Glomerular visceral epithelial cell (primary cell): ENCODE measurements around the gene CORIN.
A peak's percentile ranks its signal among the peaks of the same experiment; 100 is the strongest.

Source experiments
- DNase-seq: peaks from one replicate; pipeline ENCODE4 v3.0.0-alpha.2; 2016; ENCODE audit errors: extremely low spot score

The CORIN gene

DNA sequence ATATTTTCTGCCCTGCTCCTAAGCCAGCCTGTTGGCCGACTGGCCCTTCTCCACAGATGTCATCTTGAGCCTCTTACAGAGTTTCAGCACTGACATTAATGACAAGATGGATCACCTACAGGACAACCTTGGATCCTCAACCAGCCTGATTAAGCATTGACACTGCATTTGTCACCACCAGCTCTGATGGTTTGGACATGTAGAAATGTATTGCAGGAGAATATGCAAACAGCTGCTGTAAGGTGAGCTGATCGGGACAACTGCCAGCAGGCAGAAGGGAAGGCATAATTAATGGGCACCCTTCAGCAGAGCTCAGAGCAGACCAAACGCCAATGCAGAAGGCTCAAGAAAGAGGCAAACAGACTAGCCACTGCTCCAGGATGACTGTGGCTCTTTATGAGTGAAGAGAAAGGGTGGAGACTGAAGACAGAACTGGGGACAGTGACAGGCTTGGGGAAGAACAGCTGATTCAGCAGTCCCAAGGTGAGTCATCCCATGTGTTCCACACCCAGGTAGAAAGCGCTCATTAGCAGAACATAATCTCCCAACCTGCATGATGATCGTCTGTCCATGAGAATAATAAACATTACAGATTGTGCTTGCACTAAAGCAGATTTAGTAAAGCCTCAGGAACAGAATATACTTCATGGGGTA is 6.7 kb downstream of the CORIN start:
- no peak for DNase-seq

DNA sequence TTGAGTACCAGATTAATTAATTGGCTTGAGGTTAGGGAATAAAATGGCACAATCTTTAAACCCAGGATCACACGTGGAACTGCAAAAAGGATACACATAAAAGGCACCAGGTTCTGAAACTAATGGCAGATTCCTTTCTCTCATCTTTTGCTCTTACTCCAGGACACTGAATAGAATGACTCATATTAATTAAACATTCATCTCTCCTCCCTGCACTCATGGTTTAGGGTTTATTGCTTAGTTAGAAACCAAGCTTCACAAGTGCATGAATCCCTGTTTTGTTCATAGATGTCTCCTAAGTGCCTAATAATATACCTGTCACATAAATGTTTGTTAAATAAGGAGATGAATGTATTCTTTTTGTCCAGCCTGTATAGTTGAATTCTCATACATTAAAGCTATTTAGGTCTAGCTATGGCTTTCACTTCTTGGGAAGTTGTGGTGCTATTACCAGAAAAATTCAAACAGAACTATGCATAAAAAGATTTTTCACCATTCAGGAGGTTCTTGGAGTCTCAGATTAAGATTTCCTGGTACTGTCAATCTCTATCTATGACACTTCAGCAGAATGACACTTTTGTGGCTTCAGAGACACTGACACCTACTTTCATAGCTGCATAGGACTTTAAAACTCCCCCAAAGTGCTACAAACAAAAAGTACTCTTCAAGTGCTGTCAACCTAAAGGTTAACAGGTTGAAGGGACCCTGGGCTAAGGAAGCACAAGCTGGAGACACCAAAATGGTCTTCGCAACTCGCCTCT is 7.4 kb downstream of the CORIN start:
- no peak for DNase-seq

DNA sequence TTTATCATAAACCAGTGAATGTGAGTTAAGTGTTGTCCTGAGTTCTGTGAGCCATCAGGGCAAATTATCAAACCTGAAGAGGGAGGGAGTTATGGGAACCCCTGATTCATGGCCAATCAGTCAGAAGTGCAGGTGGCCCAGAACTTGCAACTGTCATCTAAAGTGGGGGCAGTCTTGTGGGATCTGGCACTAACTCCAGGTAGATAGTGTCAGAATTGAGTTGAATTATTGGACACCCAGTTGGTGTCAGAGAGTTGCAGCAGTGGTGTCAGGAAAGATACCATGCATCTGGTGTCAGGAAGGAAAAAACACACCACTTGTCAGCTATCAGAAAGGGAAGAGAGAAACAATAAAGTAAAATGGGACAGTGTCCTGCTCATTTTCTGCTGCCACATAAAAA is 8.4 kb downstream of the CORIN start:
- DNase-seq = no peak

DNA sequence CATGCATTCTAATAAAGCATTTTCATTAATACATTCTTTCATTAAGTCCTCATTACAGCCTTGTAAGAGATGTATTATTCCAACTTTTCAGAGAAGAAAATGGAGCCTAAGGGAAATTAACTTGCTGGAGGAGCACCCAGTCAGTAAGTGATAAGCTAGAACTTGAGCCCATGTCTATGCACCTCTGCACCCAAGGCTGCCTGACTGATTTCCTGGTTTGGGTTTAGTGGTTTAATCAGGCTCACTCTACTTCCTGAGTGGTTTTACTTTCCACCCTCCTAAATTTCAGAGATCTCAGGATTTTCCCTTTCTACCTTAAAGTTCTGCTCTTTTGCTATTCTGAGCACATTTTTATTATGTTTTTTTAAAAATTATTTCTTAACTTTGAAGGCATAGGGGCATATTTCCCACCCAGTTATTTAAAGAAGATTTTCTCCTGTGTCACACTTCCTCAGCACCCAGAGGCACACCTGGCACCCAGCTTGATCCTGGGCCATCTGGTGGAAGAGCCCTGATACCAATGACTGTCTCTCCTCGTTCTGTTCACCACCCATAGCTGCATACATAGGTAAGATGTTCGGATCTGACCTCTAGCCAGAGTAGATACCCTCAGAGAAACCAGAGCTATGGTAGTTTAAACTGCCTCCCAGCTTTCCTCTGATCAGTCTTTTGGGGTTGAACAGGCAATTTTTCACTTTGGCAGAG is 10.4 kb downstream of the CORIN start:
- DNase-seq = no peak

DNA sequence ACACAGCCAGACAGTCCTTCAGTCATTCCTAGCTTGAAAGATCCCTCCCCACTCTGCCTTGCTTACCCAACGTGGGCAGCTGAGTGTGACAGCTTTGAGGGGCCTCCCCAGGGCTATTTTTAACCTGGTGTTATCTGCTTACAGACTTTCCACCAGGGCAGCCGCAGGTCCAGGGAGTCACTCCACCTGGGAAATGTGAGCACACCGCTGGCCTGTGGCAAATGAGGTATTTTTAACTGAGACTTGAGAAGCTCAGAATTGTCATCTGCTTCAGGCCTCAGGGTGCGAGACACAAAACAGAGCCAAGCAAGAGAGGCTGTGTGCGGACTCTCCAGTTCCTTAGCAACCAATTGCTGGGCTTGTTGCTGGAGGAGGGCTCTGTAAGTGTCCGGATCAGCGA is 13.0 kb downstream of the CORIN start:
- DNase-seq = peak; percentile 4

DNA sequence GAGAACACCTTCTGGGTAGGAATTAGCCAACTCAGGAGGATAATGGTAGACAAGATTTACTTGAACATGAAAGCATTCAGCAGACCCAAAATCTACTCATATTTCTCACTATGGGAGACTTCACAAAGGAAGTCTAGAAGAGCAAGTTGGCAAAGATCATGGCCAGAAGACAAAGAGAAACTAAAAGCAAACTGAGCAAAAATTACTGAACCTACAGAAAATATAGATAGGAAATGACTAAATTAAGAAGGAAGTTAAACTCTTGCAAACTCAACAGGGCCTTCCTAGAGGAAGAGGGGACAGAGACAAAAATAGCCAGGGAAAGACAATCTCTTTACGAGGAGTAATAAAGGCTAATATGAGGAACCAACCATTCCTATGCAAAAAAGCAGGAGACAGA is 18.7 kb downstream of the CORIN start:
- DNase-seq = no peak

DNA sequence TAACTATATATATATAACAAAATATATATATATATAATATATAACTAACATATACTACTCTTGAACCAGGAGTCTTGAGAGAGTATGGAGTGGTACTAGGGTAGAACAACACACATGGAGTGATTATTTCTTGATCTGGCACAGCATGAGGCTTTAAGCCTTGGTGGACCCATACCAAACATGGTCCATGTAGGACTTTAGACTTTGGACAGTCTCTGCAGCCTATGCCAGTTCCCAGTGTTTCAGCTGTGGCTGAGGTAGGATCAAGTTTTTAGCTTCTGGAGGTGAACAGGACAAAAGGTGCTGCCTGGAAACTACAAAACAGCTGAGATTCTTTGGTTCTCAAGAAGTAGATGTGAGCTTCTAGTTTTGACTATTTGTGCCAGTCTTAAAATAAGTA is 20.6 kb downstream of the CORIN start:
- DNase-seq = no peak

DNA sequence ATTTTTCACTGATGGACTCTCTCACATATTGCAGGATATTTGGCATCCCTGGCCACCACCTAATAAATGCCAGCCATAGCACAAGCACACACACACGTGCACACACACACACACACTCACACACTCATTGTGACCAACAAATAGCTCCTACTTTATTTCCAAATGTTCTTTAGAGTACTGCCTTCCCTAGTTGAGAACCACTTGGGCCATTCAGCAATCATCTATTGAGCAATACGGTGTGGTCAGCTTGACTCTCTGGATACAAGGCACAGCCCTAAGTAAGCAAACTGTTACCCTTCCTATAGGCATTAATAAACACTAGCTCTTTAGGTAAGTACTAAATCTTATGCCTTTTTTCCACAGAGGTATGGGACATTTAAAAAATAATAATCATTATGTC is 21.1 kb downstream of the CORIN start:
- no peak for DNase-seq

DNA sequence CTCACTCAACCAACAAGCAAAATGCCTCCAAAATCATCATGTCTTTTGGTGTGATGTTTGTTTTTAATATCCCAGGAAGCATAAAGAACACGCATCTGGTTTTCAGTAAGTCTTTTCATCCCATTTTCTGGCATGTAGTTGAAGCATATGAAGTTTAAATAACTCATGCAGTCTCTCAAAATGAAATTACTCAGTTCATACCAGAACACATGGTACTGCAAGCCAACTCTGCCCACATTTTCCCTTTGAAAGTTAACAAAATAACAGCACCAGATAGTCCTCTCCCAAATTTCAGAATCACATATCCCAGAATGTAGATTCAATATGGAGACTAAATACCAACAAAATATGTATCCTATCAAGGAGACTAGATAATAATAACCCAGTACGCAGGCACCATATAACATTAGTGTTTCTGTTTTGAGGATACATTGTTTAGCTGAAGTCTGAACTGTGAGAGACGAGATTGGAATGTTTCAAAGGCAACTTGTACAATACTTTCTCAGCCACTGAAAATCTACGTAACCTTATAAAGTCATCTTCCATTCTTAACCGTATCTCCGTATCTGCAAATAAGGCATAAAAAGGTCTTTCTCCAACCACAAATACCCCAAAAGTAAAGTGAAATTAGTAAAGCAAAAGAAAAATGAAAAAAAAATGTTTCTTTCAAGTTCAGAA is 23.1 kb downstream of the CORIN start:
- DNase-seq = no peak

DNA sequence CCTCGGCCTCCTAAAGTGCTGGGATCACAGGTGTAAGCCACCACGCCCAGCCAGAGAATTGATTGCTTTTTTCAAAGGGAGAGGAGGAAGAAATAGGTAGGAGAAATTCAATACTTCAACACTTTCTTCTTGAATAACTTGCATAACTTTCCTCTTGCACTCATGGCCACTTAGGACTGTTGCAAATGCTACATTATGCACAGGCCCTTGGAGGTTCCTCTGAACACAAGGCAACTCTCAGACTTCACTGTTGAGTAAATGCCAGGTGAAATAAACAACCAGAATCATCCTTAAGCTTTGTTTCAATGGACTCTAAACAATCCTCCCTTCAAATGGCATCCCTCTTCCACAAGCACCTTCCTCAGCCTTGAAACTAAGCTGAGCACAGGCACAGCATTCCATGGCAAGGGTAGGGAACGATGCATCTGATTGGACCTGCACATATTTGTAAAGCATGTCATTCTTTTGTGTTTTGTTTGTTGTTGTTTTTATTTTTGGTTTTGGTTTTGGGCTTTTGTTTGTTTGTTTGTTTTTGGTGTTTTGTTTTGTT is 28.1 kb downstream of the CORIN start:
- DNase-seq = no peak

DNA sequence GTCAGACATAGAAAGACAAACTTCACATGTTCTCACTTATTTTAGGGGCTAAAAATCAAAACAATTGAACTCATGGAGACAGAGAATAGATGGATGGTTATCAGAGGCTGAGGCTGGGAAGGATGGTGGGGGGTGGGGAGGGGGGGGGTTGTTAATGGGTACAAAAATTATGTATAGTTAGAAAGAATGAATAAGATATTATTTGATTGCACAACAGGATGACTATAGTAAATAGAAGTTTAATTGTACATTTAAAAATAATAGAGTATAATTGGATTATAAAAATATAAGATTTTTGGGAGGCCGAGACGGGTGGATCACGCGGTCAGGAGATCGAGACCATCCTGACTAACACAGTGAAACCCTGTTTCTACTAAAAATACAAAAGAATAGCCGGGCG is 33.3 kb downstream of the CORIN start:
- DNase-seq = no peak

DNA sequence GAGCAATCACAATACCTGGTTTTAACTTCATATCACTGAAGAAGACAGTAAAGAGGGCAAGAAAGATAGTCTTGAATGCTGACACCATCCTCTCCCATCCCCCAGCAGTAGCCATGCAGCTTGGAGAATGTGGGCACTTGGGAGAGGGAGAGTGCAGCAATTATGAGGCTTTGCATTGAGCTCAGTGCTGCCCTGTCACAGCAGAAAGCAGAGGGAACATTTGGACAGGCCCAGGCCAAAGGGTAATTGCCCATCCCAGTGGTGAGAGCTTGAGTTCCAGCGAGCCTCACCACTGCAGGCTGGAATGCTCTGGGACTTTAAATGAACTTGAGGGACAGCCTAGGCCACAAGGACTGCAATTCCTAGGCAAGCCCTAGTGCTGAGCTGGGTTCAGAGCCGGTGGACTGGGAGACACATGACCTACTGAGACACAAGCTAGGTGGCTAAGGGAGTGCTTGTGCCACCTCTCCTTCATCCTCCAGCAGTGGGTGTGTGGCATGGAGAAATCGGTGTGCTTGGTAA is 36.3 kb downstream of the CORIN start:
- no peak for DNase-seq

DNA sequence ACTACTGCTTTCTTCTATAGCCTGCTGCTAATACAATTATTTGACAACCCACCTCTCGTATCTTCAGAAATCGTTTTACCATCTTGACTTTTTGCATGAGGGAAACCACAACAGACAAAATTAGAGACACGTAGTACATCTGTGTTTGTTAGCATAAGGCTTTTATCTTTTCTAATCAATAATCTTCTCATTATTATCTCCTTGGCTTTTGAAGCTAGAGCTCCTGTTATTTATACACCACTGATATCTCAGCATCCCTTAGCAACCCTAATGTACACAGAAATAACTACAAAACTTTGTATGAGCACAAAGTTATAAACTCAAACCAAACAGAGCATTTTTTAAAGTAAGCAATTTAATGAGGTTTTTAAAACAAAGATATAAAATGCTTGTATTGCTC is 39.7 kb downstream of the CORIN start:
- DNase-seq = no peak

DNA sequence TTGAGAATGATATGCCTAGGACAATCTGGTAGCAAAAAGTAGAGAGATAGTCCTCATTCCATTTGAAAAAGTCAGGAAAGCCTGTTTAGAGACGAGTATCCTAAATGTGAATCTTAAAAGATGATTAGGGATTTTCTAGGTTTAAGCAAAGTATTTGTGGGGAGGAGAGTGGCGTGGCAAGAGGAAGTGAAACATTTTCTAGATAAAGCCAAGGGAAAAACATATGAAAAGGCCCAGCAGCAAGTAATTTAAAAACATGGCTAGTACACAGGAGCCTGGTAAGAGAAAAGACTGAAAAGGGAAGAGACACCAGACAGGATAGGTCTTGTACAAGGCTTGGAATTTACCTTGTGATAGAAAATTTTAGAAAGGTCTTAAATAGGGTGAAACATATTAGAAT is 45.9 kb downstream of the CORIN start:
- no peak for DNase-seq

DNA sequence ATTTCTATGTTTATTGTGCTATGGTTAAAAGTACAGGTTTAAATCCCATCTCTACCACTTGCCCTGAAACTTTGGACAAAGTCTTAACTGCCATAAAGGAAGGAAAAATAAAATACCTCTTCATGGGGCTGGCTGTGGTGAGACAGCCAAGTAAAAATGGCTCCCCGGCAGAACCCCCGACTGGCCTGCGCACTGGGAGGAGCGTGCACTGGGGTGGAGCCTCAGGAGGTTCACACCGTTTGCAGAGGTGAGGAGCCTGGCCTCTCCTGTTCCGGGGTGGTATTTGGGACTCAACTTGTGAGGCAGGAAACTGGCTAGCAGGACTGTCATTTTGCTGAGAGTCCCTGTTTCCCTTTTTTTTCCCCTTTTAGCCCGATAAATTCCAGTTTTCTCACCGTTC is 47.8 kb downstream of the CORIN start:
- DNase-seq = no peak

DNA sequence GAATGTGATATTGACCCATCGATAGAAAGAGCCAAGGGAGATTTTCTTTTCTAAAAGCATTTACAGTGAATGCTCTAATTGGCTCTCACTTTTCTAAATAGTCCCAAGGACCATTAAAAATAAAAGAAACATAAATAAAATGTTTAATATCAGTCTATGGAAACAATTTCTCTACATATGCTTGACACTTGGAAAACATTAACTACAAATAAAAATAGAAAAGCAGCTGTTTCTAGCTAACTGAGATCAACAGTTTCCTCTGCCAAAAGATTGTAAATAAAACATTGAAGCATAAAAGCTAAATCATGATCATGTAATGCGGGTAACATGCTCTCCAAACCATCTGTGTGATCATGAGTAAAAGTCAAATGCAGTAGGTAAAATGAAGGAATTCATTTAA is 49.7 kb downstream of the CORIN start:
- DNase-seq = no peak

DNA sequence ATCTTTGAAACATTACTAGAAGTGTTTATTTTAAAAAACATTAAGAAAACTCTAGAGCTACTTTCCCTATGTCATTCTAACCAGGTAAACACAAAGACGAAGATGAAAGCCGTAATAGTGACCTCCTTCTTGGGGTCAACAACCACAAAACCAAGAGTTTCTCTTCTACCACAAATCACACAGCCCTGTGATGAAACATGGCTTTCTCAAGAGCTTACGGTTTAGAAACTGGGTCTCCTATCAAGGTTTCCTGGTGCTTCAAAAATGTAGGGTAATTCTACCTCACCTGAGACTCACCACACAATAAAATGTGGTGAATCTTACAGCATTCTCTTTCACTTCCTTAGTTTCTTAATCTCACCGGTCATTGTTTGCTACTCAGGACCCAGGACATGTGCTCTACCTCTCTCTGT is 50.9 kb downstream of the CORIN start:
- no peak for DNase-seq

DNA sequence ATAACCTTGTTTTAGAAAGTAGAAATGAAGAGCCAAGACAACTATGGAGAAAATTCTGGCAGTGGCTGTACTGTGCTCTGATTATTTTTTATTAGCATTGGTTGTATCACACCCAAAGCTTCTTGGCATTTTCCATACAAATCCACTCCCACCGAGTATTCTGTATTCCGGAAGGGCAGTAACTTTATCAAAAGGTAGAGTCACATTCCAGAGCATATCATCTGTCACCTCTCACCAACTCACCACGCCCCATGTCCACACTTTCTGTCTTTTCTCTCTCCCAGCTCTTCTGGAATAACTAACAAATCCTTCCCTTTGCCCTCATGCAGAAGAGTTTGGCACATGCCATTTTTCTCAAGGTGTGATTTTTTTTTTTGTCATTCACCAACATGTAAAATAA is 52.7 kb downstream of the CORIN start:
- no peak for DNase-seq

DNA sequence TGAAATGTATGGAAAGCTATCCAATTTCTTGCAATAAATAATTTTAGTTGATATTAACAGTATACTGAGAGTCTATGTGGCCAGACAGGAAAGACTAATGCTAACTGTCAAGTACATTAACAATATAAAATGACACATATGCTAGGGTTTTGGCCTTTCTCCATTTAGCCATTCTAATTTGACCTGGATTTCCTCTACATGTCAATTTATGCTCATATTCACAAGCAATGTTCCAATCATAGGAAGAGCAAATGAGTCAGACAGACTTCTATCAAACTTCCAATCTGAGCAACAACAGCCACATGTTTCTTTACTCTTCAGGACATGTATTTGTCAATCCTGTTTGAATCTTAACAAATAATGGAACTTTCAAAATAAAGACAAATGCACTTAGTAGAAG is 53.6 kb downstream of the CORIN start:
- DNase-seq = no peak

DNA sequence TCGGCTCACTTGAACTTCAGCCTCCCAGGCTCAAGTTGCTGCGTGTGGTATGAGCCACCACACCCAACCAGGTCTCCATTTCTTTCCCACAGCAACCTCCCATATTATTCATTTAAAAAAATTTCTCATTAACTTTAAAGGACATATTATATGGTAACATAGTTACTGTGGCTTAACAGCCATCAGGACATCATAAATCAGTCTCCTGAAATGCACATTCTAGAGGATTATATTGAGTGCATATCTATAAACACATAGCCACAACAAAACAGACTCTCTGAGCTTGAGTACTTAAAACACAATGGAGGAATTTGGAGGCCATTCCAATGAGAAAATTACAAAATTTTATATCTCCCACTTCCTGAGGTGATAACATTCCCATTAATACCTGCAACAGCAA is 61.5 kb downstream of the CORIN start:
- DNase-seq = no peak

DNA sequence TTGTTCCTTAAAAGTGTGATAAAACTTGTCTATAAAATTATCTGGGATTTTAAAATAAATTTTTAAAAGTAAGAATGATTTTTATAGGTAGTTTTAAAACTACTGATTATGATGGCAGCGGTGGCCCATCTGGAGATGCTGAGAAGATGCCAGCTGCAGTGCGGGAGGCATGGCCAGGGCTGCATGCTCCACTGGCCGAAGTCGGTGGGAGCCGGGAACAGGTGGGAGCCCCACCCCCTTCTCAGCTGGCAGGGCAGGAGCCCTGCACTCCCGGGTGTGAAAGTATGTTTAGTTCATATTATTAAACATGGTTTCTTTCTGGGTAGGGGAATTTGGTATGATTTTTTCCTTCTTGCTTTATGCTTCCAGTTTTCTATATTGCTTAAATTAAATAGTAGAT is 63.8 kb downstream of the CORIN start:
- DNase-seq = no peak

DNA sequence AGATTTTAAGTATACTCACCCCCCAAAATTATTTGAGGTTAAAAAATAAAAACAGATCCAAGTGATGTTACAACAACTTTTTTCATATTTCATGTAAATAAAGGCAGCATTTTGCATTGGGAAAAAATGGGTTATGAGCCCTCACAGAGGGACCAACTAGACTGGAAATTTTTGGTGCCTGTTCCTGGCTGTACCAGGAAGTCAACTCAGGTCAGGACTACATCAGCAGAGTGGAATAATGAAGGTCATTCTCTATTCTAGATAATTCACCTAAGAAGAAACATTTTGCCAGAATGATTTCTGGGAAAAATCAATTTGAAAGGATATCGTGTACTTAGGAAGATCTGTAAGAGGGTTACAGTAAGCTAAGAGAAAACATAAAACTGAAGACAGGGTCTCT is 66.8 kb downstream of the CORIN start:
- no peak for DNase-seq
